BE2C (cell line): ENCODE measurements around the gene LHX6.

Experiments
- DNase-seq: peaks from one replicate; pipeline ENCODE4 v3.0.0-alpha.2; 2020
- H3K27me3 ChIP-seq: fragments of 250-450 bp; sonication (Bioruptor Pico); 2 replicates; pipeline ENCODE4 v1.5.1; 2020; ENCODE audit warnings: mild to moderate bottlenecking
- H3K36me3 ChIP-seq: fragments of 250-450 bp; sonication (Bioruptor Pico); 2 replicates; pipeline ENCODE4 v1.5.1; 2020; ENCODE audit warnings: mild to moderate bottlenecking
- H3K4me1 ChIP-seq: fragments of 250-450 bp; sonication (Bioruptor Pico); 2 replicates; pipeline ENCODE4 v1.5.1; 2020
- H3K4me3 ChIP-seq: 2 replicates; pipeline ENCODE4 v1.5.1; 2011; ENCODE audit warnings: low read depth, low read length
- H3K9me3 ChIP-seq: fragments of 250-450 bp; sonication (Bioruptor Pico); 2 replicates; pipeline ENCODE4 v1.5.1; 2020
- TF ChIP-seq, protein P1 (sequence below): IDR thresholded peaks from 2 replicates; pipeline ENCODE4 v1.5.1; 2012; ENCODE audit warnings: mild to moderate bottlenecking, low read depth, low read length

LHX6 gene

GRCh38 chr9:122193651-122194050, 35.1 kb downstream of the LHX6 start:
- Histone ChIP-seq H3K4me3 (no peak overlapping the region), H3K9me3 (no peaks in the 10 kb centered on the region), H3K4me1 (no peaks in the 10 kb centered on the region), H3K36me3 (no peaks in the 10 kb centered on the region), H3K27me3 (no peaks in the 10 kb centered on the region)
- TF ChIP-seq, protein P1, sequence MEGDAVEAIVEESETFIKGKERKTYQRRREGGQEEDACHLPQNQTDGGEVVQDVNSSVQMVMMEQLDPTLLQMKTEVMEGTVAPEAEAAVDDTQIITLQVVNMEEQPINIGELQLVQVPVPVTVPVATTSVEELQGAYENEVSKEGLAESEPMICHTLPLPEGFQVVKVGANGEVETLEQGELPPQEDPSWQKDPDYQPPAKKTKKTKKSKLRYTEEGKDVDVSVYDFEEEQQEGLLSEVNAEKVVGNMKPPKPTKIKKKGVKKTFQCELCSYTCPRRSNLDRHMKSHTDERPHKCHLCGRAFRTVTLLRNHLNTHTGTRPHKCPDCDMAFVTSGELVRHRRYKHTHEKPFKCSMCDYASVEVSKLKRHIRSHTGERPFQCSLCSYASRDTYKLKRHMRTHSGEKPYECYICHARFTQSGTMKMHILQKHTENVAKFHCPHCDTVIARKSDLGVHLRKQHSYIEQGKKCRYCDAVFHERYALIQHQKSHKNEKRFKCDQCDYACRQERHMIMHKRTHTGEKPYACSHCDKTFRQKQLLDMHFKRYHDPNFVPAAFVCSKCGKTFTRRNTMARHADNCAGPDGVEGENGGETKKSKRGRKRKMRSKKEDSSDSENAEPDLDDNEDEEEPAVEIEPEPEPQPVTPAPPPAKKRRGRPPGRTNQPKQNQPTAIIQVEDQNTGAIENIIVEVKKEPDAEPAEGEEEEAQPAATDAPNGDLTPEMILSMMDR: no peak
- no peak for DNase-seq

GRCh38 chr9:122192914-122193525, 35.7 kb downstream of the LHX6 start:
- no peaks in the 10 kb centered on the region for H3K9me3 ChIP-seq
- TF ChIP-seq, protein P1: no peak
- H3K4me1 ChIP-seq: no peaks in the 10 kb centered on the region
- no peak overlapping the region for H3K4me3 ChIP-seq
- H3K36me3 ChIP-seq: no peaks in the 10 kb centered on the region
- no peak for DNase-seq
- H3K27me3 ChIP-seq: no peaks in the 10 kb centered on the region

GRCh38 chr9:122192261-122192875, 36.4 kb downstream of the LHX6 start:
- Histone ChIP-seq H3K4me3 (no peak overlapping the region), H3K4me1 (no peaks in the 10 kb centered on the region), H3K36me3 (no peaks in the 10 kb centered on the region), H3K9me3 (no peaks in the 10 kb centered on the region), H3K27me3 (no peaks in the 10 kb centered on the region)
- no peak for DNase-seq
- TF ChIP-seq, protein P1: no peak

DNA sequence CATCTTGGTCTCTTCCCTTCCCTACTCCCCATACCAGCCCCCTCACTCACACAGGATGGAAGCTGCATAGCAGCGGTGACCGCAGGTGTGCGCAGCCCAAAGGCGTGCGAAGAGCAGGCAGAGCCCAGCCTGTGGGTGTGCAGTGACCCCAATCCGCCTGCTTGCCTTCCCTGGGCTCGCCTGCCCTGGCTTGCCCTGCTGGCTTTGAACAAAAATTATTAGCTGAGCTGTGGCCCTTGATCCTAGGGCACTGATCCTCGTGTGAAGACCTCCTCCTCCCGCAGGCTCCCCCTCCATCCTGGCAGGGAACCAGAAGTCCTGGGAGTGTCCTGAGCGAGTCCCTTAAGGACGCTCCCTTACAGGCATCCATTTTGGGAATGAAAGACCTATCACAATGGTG, 37.2 kb downstream of the LHX6 start:
- H3K36me3 ChIP-seq: no peaks in the 10 kb centered on the region
- TF ChIP-seq, protein P1: no peak
- no peaks in the 10 kb centered on the region for H3K27me3 ChIP-seq
- H3K4me3 ChIP-seq: no peak overlapping the region
- DNase-seq: no peak
- no peaks in the 10 kb centered on the region for H3K9me3 ChIP-seq
- no peaks in the 10 kb centered on the region for H3K4me1 ChIP-seq

GRCh38 chr9:122190597-122191381, 38.0 kb downstream of the LHX6 start:
- H3K36me3 ChIP-seq: no peaks in the 10 kb centered on the region
- TF ChIP-seq, protein P1: no peak
- no peaks in the 10 kb centered on the region for H3K4me1 ChIP-seq
- no peaks in the 10 kb centered on the region for H3K27me3 ChIP-seq
- no peak for DNase-seq
- H3K4me3 ChIP-seq: no peak overlapping the region
- H3K9me3 ChIP-seq: no peaks in the 10 kb centered on the region

DNA sequence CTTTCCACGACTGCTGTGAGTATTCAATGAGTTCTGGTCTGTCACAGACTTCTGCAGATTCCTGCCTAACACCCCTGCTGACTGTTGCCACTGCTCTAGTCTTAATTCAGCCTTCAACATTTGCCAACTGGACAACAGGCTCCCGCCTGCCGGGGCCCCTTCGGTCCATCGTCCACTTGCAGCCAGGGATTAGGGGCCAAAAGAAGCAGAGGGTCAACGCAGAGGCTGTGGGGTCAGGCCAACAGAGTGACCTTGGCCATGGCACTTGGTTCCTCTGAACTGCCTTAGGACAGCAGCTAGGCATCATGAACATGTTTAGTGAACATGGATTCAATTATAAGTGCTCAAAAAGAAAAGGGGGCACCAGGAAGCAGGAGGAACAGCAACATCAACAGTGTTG, 40.4 kb downstream of the LHX6 start:
- Histone ChIP-seq H3K4me1 (no peaks in the 10 kb centered on the region), H3K27me3 (no peaks in the 10 kb centered on the region), H3K9me3 (no peaks in the 10 kb centered on the region), H3K36me3 (no peaks in the 10 kb centered on the region), H3K4me3 (no peak overlapping the region)
- DNase-seq: no peak
- TF ChIP-seq, protein P1: no peak
